Stimulated activated effector memory CD8-positive, alpha-beta T cell treated with anti-CD3 and anti-CD28 coated beads, Interleukin-12 subunit alpha, Interleukin-12 subunit beta, amount 100 ng/mL, for 72 hours (primary cell): ENCODE data around the gene TMPRSS11A.
A peak's percentile ranks its signal among the peaks of the same experiment; 100 is the strongest.

Experiments used
- ATAC-seq: fragments of 150-1000 bp; cut with Tn5 transposase; 2 replicates; pipeline ENCODE4 v1.10.0; 2021
- DNase-seq, 2 donors: peaks; one replicate each; pipeline ENCODE4 v3.0.0; 2021 to 2022; ENCODE audit warnings: low spot score in 2 of 2
- H3K27ac Mint-ChIP-seq: one replicate; pipeline ENCODE4 v1.8.0; 2022; ENCODE audit warnings: mild to moderate bottlenecking, mixed read lengths
- H3K36me3 Mint-ChIP-seq: one replicate; pipeline ENCODE4 v1.8.0; 2022; ENCODE audit warnings: mild to moderate bottlenecking, mixed read lengths
- H3K4me1 Mint-ChIP-seq: one replicate; pipeline ENCODE4 v1.8.0; 2022; ENCODE audit warnings: mixed read lengths
- H3K4me3 Mint-ChIP-seq: one replicate; pipeline ENCODE4 v1.8.0; 2022; ENCODE audit warnings: mild to moderate bottlenecking, mixed read lengths
- H3K9me3 Mint-ChIP-seq: one replicate; pipeline ENCODE4 v1.8.0; 2022; ENCODE audit warnings: mixed read lengths

TMPRSS11A gene, protein sequence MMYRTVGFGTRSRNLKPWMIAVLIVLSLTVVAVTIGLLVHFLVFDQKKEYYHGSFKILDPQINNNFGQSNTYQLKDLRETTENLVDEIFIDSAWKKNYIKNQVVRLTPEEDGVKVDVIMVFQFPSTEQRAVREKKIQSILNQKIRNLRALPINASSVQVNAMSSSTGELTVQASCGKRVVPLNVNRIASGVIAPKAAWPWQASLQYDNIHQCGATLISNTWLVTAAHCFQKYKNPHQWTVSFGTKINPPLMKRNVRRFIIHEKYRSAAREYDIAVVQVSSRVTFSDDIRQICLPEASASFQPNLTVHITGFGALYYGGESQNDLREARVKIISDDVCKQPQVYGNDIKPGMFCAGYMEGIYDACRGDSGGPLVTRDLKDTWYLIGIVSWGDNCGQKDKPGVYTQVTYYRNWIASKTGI

GRCh38 chr4:67963356-67963755, at the start of gene TMPRSS11A:
Gene TMPRSS11A (minus strand): TSS chr4:67963493. CDS start chr4:67963393, 100 bp downstream.
- Mint-ChIP-seq H3K4me3 (no peak within 1 kb of the TSS), H3K4me1 (no peaks in the 10 kb centered on the region)

DNA sequence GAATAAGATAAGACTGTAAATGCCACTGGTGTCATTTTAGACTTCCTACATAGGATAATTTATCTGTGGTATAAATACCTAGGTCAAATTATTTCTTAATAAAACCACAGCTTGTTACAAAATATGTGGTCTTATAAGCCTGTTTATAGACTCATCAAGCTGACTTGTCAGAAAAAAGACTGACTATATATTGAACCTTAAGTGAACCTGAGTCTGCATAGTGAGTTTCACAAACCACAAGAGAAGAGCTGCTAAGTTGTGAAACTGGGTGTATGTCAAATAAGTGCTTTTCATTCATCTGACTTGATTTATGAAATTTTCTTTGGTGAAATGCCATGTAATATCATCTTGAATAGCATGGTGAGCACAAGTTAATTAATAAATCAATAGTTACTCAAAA, 48.4 kb upstream of the TMPRSS11A start:
- DNase-seq (no peak), ATAC-seq (no peak)
- Mint-ChIP-seq H3K4me3 (no peak overlapping the region), H3K9me3 (peaks cover 2% of the 10 kb centered on the region), H3K27ac (no peak overlapping the region), H3K4me1 (no peaks in the 10 kb centered on the region), H3K36me3 (no peaks in the 10 kb centered on the region)

More at GRCh38 chr4:67963356-67963755, at the start of gene TMPRSS11A:
- no peak for DNase-seq
- no peak within 1 kb of the TSS for H3K27ac Mint-ChIP-seq
- H3K36me3 Mint-ChIP-seq: no peaks in the 10 kb centered on the region
- H3K9me3 Mint-ChIP-seq: peaks cover 6% of the 10 kb centered on the region
- ATAC-seq: no peak

- Mint-ChIP-seq H3K27ac (no peak overlapping the region), H3K4me1 (no peaks in the 10 kb centered on the region), H3K9me3 (peaks cover 5% of the 10 kb centered on the region), H3K36me3 (no peaks in the 10 kb centered on the region), H3K4me3 (no peak overlapping the region)
- no peak for ATAC-seq
- no peak for DNase-seq
These were observed 39.6 kb upstream of the TMPRSS11A start for GRCh38 chr4:68002906-68003305.

DNA sequence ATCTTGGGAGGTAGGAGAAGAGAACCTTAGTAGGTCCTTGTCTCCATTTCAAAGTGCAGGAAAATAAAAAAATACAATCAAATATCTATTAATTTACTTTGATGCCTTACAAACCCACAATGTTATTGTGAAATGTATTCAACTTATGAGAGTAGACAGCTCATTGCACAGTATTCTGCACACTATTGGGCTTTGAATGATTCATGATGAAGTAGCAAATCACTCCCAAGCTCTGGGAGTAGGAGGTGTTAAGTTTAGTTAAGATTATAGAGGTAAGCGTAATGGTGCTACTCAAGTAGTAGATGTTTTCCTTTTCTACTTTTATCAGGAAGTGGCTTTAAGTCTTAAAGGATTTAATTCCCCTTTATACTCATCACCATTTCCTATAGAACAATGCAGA, 32.8 kb upstream of the TMPRSS11A start:
- DNase-seq (no peak), ATAC-seq (no peak)
- Mint-ChIP-seq H3K27ac (no peak overlapping the region), H3K4me1 (no peaks in the 10 kb centered on the region), H3K36me3 (no peaks in the 10 kb centered on the region), H3K9me3 (no peaks in the 10 kb centered on the region), H3K4me3 (no peak overlapping the region)

GRCh38 chr4:67988991-67989390, 25.7 kb upstream of the TMPRSS11A start:
- H3K4me1 Mint-ChIP-seq: no peaks in the 10 kb centered on the region
- no peak overlapping the region for H3K4me3 Mint-ChIP-seq
- no peak for ATAC-seq
- no peak overlapping the region for H3K27ac Mint-ChIP-seq
- DNase-seq: no peak
- H3K9me3 Mint-ChIP-seq: no peaks in the 10 kb centered on the region
- H3K36me3 Mint-ChIP-seq: no peaks in the 10 kb centered on the region

DNA sequence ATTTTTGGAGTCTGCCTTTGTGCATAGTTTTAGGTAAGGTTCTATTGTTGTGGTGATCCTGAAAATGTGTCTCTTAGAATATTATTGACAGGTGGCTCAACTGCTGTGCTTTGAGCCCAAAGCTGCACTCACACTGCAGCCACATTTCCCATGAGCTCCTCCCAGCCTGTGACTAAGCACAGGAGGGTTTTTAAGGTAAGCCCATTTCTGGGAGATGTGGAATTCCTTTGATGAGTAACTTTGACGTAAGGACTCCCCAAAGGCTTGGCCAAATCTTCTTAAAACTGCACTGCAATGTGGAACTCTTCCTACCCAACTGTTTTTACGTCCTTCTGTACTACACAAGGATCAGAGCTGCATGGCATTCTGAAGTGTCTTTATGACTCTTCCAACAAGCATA, 20.0 kb upstream of the TMPRSS11A start:
- ATAC-seq: no peak
- Mint-ChIP-seq H3K4me3 (no peak overlapping the region), H3K9me3 (peaks cover 15% of the 10 kb centered on the region), H3K27ac (no peak overlapping the region), H3K36me3 (peaks cover 6% of the 10 kb centered on the region), H3K4me1 (no peaks in the 10 kb centered on the region)
- DNase-seq: no peak

DNA sequence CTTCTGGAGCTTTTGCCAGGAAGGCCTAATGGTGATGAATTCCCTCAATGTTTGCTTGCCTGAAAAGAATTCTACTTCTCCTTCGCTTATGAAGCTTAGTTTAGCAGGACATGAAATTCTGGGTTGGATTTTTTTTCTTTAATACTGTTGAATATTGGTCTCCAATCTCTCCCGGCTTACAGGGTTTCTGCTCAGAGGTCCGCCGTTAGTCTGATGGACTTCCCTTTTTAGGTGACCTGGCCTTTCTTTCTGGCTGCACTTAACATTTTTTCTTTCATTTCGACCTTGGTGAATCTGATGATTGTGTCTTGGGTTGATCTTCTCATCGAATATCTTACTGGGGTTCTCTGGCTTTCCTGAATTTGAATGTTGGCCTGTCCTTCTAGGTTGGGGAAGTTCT, 17.2 kb upstream of the TMPRSS11A start:
- ATAC-seq (no peak), DNase-seq (no peak)
- H3K27ac Mint-ChIP-seq: no peak overlapping the region
- no peak overlapping the region for H3K4me3 Mint-ChIP-seq
- peaks cover 6% of the 10 kb centered on the region for H3K36me3 Mint-ChIP-seq
- no peaks in the 10 kb centered on the region for H3K4me1 Mint-ChIP-seq
- peaks cover 16% of the 10 kb centered on the region for H3K9me3 Mint-ChIP-seq

- H3K4me3 Mint-ChIP-seq: no peak overlapping the region
- DNase-seq (no peak), ATAC-seq (no peak)
- peaks cover 13% of the 10 kb centered on the region for H3K9me3 Mint-ChIP-seq
- no peaks in the 10 kb centered on the region for H3K36me3 Mint-ChIP-seq
- no peaks in the 10 kb centered on the region for H3K4me1 Mint-ChIP-seq
- no peak overlapping the region for H3K27ac Mint-ChIP-seq
These were observed 10.3 kb upstream of the TMPRSS11A start for GRCh38 chr4:67973608-67974007.

DNA sequence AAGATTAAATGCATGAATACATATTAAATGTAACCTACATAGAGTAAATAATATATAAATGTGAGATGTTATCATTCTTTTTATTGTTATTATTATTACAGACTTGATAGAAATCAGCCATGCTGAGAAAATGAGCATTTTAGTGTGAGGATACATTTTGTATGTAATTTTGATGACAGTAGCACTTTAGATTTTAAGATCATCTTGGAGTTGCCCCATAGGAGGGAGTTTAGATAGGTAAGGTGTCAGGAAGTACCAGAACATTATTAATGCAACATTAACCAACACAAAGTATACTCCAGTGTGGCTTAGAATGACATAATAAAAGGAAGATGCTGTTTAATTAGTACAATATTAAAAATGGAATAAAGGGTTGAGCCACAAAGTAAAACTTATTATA, 8.4 kb downstream of the TMPRSS11A start:
- no peaks in the 10 kb centered on the region for H3K36me3 Mint-ChIP-seq
- no peak overlapping the region for H3K27ac Mint-ChIP-seq
- no peaks in the 10 kb centered on the region for H3K9me3 Mint-ChIP-seq
- no peak overlapping the region for H3K4me3 Mint-ChIP-seq
- H3K4me1 Mint-ChIP-seq: no peaks in the 10 kb centered on the region
- DNase-seq (no peak), ATAC-seq (no peak)

GRCh38 chr4:67941074-67941473, 22.2 kb downstream of the TMPRSS11A start:
- Mint-ChIP-seq H3K36me3 (no peaks in the 10 kb centered on the region), H3K27ac (no peak overlapping the region), H3K4me3 (no peak overlapping the region), H3K9me3 (peaks cover 3% of the 10 kb centered on the region), H3K4me1 (no peaks in the 10 kb centered on the region)
- ATAC-seq: no peak
- no peak for DNase-seq

GRCh38 chr4:67940506-67940905, 22.8 kb downstream of the TMPRSS11A start:
- ATAC-seq: no peak
- no peak for DNase-seq
- Mint-ChIP-seq H3K36me3 (no peaks in the 10 kb centered on the region), H3K4me1 (no peaks in the 10 kb centered on the region), H3K27ac (no peak overlapping the region), H3K4me3 (no peak overlapping the region), H3K9me3 (peaks cover 3% of the 10 kb centered on the region)

GRCh38 chr4:67939195-67939594, 24.1 kb downstream of the TMPRSS11A start:
- ATAC-seq (no peak), DNase-seq (no peak)
- Mint-ChIP-seq H3K4me3 (no peak overlapping the region), H3K9me3 (peaks cover 3% of the 10 kb centered on the region), H3K27ac (no peak overlapping the region), H3K36me3 (no peaks in the 10 kb centered on the region), H3K4me1 (no peaks in the 10 kb centered on the region)

GRCh38 chr4:67935888-67936287, 27.4 kb downstream of the TMPRSS11A start:
- DNase-seq: no peak
- no peaks in the 10 kb centered on the region for H3K36me3 Mint-ChIP-seq
- H3K4me3 Mint-ChIP-seq: no peak overlapping the region
- H3K9me3 Mint-ChIP-seq: peaks cover 3% of the 10 kb centered on the region
- H3K4me1 Mint-ChIP-seq: no peaks in the 10 kb centered on the region
- ATAC-seq: peak; percentile 21
- no peak overlapping the region for H3K27ac Mint-ChIP-seq

- Mint-ChIP-seq H3K9me3 (peaks cover 3% of the 10 kb centered on the region), H3K4me1 (no peaks in the 10 kb centered on the region), H3K27ac (no peak overlapping the region), H3K4me3 (no peak overlapping the region), H3K36me3 (no peaks in the 10 kb centered on the region)
- DNase-seq (no peak), ATAC-seq (no peak)
These were observed 28.7 kb downstream of the TMPRSS11A start for GRCh38 chr4:67934628-67935027.

GRCh38 chr4:67933755-67934154, 29.5 kb downstream of the TMPRSS11A start:
- Mint-ChIP-seq H3K4me1 (no peaks in the 10 kb centered on the region), H3K27ac (no peak overlapping the region), H3K9me3 (peaks cover 3% of the 10 kb centered on the region), H3K36me3 (no peaks in the 10 kb centered on the region), H3K4me3 (no peak overlapping the region)
- no peak for ATAC-seq
- DNase-seq: no peak

DNA sequence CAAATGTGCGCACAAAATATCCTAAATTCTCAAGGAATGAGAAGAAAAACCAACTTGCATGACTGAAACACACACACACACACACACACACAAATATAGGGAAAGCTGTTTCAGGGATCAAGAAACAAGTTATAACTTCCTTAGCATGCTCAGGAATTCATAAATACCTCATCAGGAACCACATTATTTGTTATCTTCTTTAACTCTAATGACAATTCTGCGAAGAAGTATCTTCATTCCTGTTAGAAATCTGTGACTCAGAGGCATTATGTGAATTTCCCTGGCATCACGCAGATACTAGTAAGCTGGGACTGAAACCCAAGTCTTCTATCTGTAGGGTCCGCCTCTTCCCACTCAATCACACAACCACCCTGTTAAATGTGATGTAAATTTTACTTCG, 30.3 kb downstream of the TMPRSS11A start:
- H3K4me1 Mint-ChIP-seq: no peaks in the 10 kb centered on the region
- H3K27ac Mint-ChIP-seq: no peak overlapping the region
- no peaks in the 10 kb centered on the region for H3K9me3 Mint-ChIP-seq
- DNase-seq (no peak), ATAC-seq (no peak)
- H3K4me3 Mint-ChIP-seq: no peak overlapping the region
- H3K36me3 Mint-ChIP-seq: no peaks in the 10 kb centered on the region
